GM18508 (cell line): Measurements from ENCODE around the gene HBB.
"Not testable (repeated sequence)": the region's sequence is repeated elsewhere in the genome, so short reads cannot be mapped to it uniquely, and the experiment has no call there.

Experiments used
- ATAC-seq: cut with Tn5 transposase; IDR thresholded peaks from one replicate; pipeline ENCODE4 v1.9.1; 2021; ENCODE audit warnings: moderate number of reproducible peaks; ENCODE audit not compliant: insufficient read depth, unreplicated experiment

Gene HBB

GRCh38 chr11:5226732-5227310 lies at the start of gene HBB:
Gene HBB, minus strand, starts transcription at chr11:5227071. Its CDS starts 50 bp downstream, at chr11:5227021.
- no peak for ATAC-seq

GRCh38 chr11:5275369-5276110 lies 48.7 kb upstream of the HBB start:
- ATAC-seq = no peak

- no peak for ATAC-seq
Observed at GRCh38 chr11:5274395-5274794, 47.5 kb upstream of the HBB start.

- no peak for ATAC-seq
Observed at GRCh38 chr11:5272395-5273017, 45.6 kb upstream of the HBB start.

- no peak for ATAC-seq
Observed at GRCh38 chr11:5269715-5270147, 42.9 kb upstream of the HBB start, which contains the start of gene HBE1. Gene HBE1, minus strand, starts transcription at chr11:5269945. Its CDS starts 55 bp downstream, at chr11:5269890.

- no peak for ATAC-seq
Observed at GRCh38 chr11:5267033-5267563, 40.2 kb upstream of the HBB start.

GRCh38 chr11:5266609-5267008 lies 39.7 kb upstream of the HBB start:
- ATAC-seq = no peak

- ATAC-seq = no peak
Observed at GRCh38 chr11:5265832-5266231, 39.0 kb upstream of the HBB start.

GRCh38 chr11:5258543-5259262 lies 31.8 kb upstream of the HBB start:
- ATAC-seq = no peak

GRCh38 chr11:5257296-5257695 lies 30.4 kb upstream of the HBB start:
- ATAC-seq = no peak

- ATAC-seq = not testable (repeated sequence)
Observed at GRCh38 chr11:5254646-5255413, 28.0 kb upstream of the HBB start, which contains the start of gene HBG2. Gene HBG2, minus strand, starts transcription at chr11:5254781. Its CDS starts 53 bp downstream, at chr11:5254728.

- not testable (repeated sequence) for ATAC-seq
Observed at GRCh38 chr11:5254023-5254422, 27.2 kb upstream of the HBB start.

- not testable (repeated sequence) for ATAC-seq
Observed at GRCh38 chr11:5253440-5253839, 26.6 kb upstream of the HBB start.

- ATAC-seq = no peak
Observed at GRCh38 chr11:5252919-5253265, 26.0 kb upstream of the HBB start.

GRCh38 chr11:5252192-5252918 lies 25.5 kb upstream of the HBB start:
- ATAC-seq = no peak

GRCh38 chr11:5251746-5252145 lies 24.9 kb upstream of the HBB start:
- no peak for ATAC-seq

GRCh38 chr11:5250543-5251204 lies 23.8 kb upstream of the HBB start:
- no peak for ATAC-seq

- not testable (repeated sequence) for ATAC-seq
Observed at GRCh38 chr11:5249807-5250396, 23.0 kb upstream of the HBB start, which contains the start of gene HBG1. Gene HBG1, minus strand, starts transcription at chr11:5249857. Its CDS starts 53 bp downstream, at chr11:5249804.
